Medulla oblongata (tissue), 1 donor: ENCODE results near the gene COL5A3.
"Not testable (repeated sequence)": the region's sequence is repeated elsewhere in the genome, so short reads cannot be mapped to it uniquely, and the experiment has no call there.

ENCODE experiments used
- DNase-seq: peaks from one replicate; pipeline ENCODE4 v3.0.0-alpha.2; 2015; ENCODE audit errors: extremely low spot score

The COL5A3 gene

GRCh38 chr19:9971166-9971897 is 39.0 kb downstream of the COL5A3 start:
- no peak for DNase-seq

- no peak for DNase-seq
These were observed 39.8 kb downstream of the COL5A3 start for GRCh38 chr19:9970481-9970880.

- DNase-seq = no peak
These were observed 40.7 kb downstream of the COL5A3 start for GRCh38 chr19:9969688-9969975.

GRCh38 chr19:9968820-9969687 is 41.2 kb downstream of the COL5A3 start:
- DNase-seq = no peak

GRCh38 chr19:9967326-9967725 is 43.0 kb downstream of the COL5A3 start:
- no peak for DNase-seq

- DNase-seq = no peak
These were observed 43.9 kb downstream of the COL5A3 start for GRCh38 chr19:9966448-9966847.

- no peak for DNase-seq
These were observed 44.3 kb downstream of the COL5A3 start for GRCh38 chr19:9966024-9966423.

- no peak for DNase-seq
These were observed 47.5 kb downstream of the COL5A3 start for GRCh38 chr19:9962623-9963290.

GRCh38 chr19:9961103-9961502 is 49.2 kb downstream of the COL5A3 start:
- DNase-seq = no peak

GRCh38 chr19:9958379-9958821 is 51.9 kb downstream of the COL5A3 start:
- DNase-seq = no peak

- DNase-seq = no peak
These were observed 53.3 kb downstream of the COL5A3 start for GRCh38 chr19:9956956-9957355.

GRCh38 chr19:9953802-9954542 is 56.3 kb downstream of the COL5A3 start:
- peak; percentile 43 for DNase-seq

GRCh38 chr19:9952276-9952675 is 58.0 kb downstream of the COL5A3 start:
- DNase-seq = no peak

GRCh38 chr19:9947441-9947840 is 62.9 kb downstream of the COL5A3 start:
- DNase-seq = no peak

GRCh38 chr19:9946528-9947125 is 63.7 kb downstream of the COL5A3 start:
- not testable (repeated sequence) for DNase-seq

GRCh38 chr19:9945319-9945966 is 64.9 kb downstream of the COL5A3 start:
- DNase-seq = peak; percentile 80

GRCh38 chr19:9943744-9944143 is 66.6 kb downstream of the COL5A3 start:
- no peak for DNase-seq

- DNase-seq = no peak
These were observed 68.6 kb downstream of the COL5A3 start for GRCh38 chr19:9941671-9942070.

- no peak for DNase-seq
These were observed 69.1 kb downstream of the COL5A3 start for GRCh38 chr19:9941231-9941630.

- DNase-seq = no peak
These were observed 69.5 kb downstream of the COL5A3 start for GRCh38 chr19:9940778-9941177.
